Measurements from ENCODE around the gene SSR3.

DNA sequence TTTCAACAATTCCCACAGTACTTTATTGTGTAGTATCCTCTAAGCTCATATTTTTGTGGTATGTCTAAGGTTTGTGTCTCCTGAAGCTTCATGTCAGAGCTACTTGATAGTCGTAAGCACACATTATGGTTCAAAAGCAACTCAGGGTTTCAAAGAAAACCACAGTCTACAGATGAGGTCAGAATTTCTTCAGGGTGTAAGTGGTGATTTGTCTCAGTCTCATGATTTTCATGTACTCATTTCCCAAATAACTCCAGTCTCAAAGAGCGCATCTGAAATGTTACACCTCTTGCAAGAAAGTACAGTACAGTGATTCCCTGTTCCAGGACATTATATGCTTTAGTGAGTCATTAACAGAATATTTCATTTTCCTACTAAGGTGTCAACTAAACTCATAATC, 47.5 kb upstream of the SSR3 start:
- TF ChIP-seq, protein P1, sequence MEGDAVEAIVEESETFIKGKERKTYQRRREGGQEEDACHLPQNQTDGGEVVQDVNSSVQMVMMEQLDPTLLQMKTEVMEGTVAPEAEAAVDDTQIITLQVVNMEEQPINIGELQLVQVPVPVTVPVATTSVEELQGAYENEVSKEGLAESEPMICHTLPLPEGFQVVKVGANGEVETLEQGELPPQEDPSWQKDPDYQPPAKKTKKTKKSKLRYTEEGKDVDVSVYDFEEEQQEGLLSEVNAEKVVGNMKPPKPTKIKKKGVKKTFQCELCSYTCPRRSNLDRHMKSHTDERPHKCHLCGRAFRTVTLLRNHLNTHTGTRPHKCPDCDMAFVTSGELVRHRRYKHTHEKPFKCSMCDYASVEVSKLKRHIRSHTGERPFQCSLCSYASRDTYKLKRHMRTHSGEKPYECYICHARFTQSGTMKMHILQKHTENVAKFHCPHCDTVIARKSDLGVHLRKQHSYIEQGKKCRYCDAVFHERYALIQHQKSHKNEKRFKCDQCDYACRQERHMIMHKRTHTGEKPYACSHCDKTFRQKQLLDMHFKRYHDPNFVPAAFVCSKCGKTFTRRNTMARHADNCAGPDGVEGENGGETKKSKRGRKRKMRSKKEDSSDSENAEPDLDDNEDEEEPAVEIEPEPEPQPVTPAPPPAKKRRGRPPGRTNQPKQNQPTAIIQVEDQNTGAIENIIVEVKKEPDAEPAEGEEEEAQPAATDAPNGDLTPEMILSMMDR (IDR thresholded peaks at IDR 0.05; ENCODE audit: insufficient read depth, low read length): no peak
- TF ChIP-seq POLR2AphosphoS5 (IDR thresholded peaks at IDR 0.05; ENCODE audit: low read depth): no peak
- TF ChIP-seq, protein P2, sequence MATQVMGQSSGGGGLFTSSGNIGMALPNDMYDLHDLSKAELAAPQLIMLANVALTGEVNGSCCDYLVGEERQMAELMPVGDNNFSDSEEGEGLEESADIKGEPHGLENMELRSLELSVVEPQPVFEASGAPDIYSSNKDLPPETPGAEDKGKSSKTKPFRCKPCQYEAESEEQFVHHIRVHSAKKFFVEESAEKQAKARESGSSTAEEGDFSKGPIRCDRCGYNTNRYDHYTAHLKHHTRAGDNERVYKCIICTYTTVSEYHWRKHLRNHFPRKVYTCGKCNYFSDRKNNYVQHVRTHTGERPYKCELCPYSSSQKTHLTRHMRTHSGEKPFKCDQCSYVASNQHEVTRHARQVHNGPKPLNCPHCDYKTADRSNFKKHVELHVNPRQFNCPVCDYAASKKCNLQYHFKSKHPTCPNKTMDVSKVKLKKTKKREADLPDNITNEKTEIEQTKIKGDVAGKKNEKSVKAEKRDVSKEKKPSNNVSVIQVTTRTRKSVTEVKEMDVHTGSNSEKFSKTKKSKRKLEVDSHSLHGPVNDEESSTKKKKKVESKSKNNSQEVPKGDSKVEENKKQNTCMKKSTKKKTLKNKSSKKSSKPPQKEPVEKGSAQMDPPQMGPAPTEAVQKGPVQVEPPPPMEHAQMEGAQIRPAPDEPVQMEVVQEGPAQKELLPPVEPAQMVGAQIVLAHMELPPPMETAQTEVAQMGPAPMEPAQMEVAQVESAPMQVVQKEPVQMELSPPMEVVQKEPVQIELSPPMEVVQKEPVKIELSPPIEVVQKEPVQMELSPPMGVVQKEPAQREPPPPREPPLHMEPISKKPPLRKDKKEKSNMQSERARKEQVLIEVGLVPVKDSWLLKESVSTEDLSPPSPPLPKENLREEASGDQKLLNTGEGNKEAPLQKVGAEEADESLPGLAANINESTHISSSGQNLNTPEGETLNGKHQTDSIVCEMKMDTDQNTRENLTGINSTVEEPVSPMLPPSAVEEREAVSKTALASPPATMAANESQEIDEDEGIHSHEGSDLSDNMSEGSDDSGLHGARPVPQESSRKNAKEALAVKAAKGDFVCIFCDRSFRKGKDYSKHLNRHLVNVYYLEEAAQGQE (IDR thresholded peaks at IDR 0.05; ENCODE audit: insufficient replicate concordance, low read depth): no peak

Data from HL-60 (cell line).